Measurements from ENCODE around the gene SND1.

Gene SND1

DNA sequence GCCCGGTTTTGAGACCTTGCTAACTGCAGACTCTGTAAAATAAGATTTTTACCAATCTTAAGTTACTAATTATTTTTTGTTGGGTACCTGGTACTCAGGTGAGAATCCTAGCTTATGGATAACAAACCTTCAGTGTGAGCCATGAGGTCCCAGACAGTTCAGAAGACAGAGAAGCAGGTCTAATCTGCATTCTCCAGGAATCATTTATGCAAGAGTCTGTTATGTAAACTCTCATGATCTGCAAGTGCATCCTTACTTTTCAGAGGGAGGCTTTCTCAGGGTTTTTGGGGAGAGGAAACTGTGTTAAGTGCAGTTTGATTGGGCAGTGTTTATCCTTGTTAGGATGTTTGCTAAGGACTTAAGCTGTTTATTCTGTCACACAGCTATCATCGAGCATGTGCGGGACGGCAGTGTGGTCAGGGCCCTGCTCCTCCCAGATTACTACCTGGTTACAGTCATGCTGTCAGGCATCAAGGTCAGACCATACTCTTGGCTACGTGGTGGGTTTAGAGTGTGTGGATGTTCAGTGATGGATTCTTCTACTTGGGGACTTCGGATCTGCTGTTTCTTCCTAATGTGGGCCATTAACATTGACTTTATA lies 50.2 kb downstream of the SND1 start:
- H3K4me1 ChIP-seq (ENCODE audit: control extremely low read depth in 1 of 4, control insufficient read depth in 4 of 4, insufficient read depth in 4 of 4, low read length in 3 of 4): no peaks in the 10 kb centered on the region
- H3K27ac ChIP-seq (ENCODE audit: insufficient read depth in 1 of 2, low read depth in 1 of 2, low read length in 2 of 2, poor library complexity in 1 of 2, severe bottlenecking in 2 of 2): no peak overlapping the region
- no peak overlapping the region for H3K4me3 ChIP-seq (ENCODE audit: control insufficient read depth in 1 of 7, extremely low read depth in 1 of 7, insufficient read depth in 4 of 7, low read depth in 2 of 7, low read length in 6 of 7)
- POLR2A ChIA-PET: no interaction called here
- DNase-seq: no peak
- CTCF ChIA-PET: interaction anchor here (1.0 kb wide), 2 partner anchors 12 to 508 kb away, joined by 3 to 4 read pairs; no protein-coding TSS in a partner anchor
- WGBS (ENCODE audit: insufficient coverage): 96% methylated on average over 4 of the region's 6 CpGs
- no peaks in the 10 kb centered on the region for H3K9me3 ChIP-seq (ENCODE audit: control extremely low read depth in 1 of 5, control insufficient read depth in 4 of 5, insufficient read depth in 2 of 5, low read depth in 1 of 5, low read length in 4 of 5)
- H3K27me3 ChIP-seq (replicated peaks in 2 of 5; ENCODE audit: control insufficient read depth in 4 of 5, insufficient read depth in 5 of 5, low read length in 4 of 5): no peaks in the 10 kb centered on the region
- H3K36me3 ChIP-seq (ENCODE audit: control insufficient read depth in 4 of 4, insufficient read depth in 4 of 4, low read length in 3 of 4): peaks cover 21 to 86% (median 58%) of the 10 kb centered on the region in 4 experiments

- Histone ChIP-seq H3K36me3 (ENCODE audit: control insufficient read depth in 4 of 4, insufficient read depth in 4 of 4, low read length in 3 of 4) (peaks cover 24 to 84% (median 62%) of the 10 kb centered on the region in 4 experiments), H3K27ac (ENCODE audit: insufficient read depth in 1 of 2, low read depth in 1 of 2, low read length in 2 of 2, poor library complexity in 1 of 2, severe bottlenecking in 2 of 2) (no peak overlapping the region), H3K4me1 (ENCODE audit: control extremely low read depth in 1 of 4, control insufficient read depth in 4 of 4, insufficient read depth in 4 of 4, low read length in 3 of 4) (no peaks in the 10 kb centered on the region), H3K4me3 (ENCODE audit: control insufficient read depth in 1 of 7, extremely low read depth in 1 of 7, insufficient read depth in 4 of 7, low read depth in 2 of 7, low read length in 6 of 7) (no peak overlapping the region), H3K27me3 (replicated peaks in 2 of 5; ENCODE audit: control insufficient read depth in 4 of 5, insufficient read depth in 5 of 5, low read length in 4 of 5) (no peaks in the 10 kb centered on the region), H3K9me3 (ENCODE audit: control extremely low read depth in 1 of 5, control insufficient read depth in 4 of 5, insufficient read depth in 2 of 5, low read depth in 1 of 5, low read length in 4 of 5) (no peaks in the 10 kb centered on the region)
- WGBS (ENCODE audit: insufficient coverage): 96% methylated on average over 4 of the region's 7 CpGs
- DNase-seq: no peak
- POLR2A ChIA-PET: no interaction called here
- CTCF ChIA-PET: interaction anchor here (1.0 kb wide), 1 partner anchor 507 kb away, joined by 4 read pairs; no protein-coding TSS in a partner anchor
Measured at GRCh38 chr7:127702938-127703337, 50.9 kb downstream of the SND1 start.

- no peak overlapping the region for H3K4me3 ChIP-seq (ENCODE audit: control insufficient read depth in 1 of 7, extremely low read depth in 1 of 7, insufficient read depth in 4 of 7, low read depth in 2 of 7, low read length in 6 of 7)
- H3K27me3 ChIP-seq (replicated peaks in 2 of 5; ENCODE audit: control insufficient read depth in 4 of 5, insufficient read depth in 5 of 5, low read length in 4 of 5): no peaks in the 10 kb centered on the region
- no peaks in the 10 kb centered on the region for H3K4me1 ChIP-seq (ENCODE audit: control extremely low read depth in 1 of 4, control insufficient read depth in 4 of 4, insufficient read depth in 4 of 4, low read length in 3 of 4)
- ChIA-PET CTCF (interaction anchor here (0.5 to 11.5 kb wide), 6 partner anchors 12 to 505 kb away, joined by 3 to 188 read pairs (median 4); no protein-coding TSS in a partner anchor), POLR2A (no interaction called here)
- no peaks in the 10 kb centered on the region for H3K9me3 ChIP-seq (ENCODE audit: control extremely low read depth in 1 of 5, control insufficient read depth in 4 of 5, insufficient read depth in 2 of 5, low read depth in 1 of 5, low read length in 4 of 5)
- H3K27ac ChIP-seq (ENCODE audit: insufficient read depth in 1 of 2, low read depth in 1 of 2, low read length in 2 of 2, poor library complexity in 1 of 2, severe bottlenecking in 2 of 2): no peak overlapping the region
- DNase-seq: no peak
- H3K36me3 ChIP-seq (ENCODE audit: control insufficient read depth in 4 of 4, insufficient read depth in 4 of 4, low read length in 3 of 4): peaks cover 24 to 81% (median 59%) of the 10 kb centered on the region in 4 experiments
- no CpG with 5 or more reads among the region's 1 CpG for WGBS (ENCODE audit: insufficient coverage)
Measured at GRCh38 chr7:127704211-127704610, 52.2 kb downstream of the SND1 start.

DNA sequence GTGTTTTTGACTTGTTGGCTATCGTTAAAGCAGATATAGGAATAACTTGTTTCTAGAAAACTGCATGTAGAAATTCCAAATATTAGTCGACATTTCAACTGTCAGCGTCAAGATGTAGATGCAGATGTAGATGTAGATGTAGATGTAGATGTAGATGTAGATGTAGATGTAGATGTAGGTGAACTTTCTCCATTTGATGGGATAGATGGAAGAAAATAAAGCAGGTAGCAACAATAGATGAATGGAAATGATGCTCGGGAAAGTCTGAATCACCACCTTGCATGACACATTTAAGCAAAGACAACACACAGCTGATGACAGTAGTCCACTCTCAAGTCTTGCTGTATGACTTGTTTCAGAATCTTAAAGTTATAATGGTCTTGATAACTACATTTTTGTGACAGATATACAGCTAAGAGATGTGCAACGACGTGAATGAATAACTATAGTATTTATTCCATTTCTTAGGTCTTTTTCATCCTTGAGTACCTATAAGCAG lies 53.5 kb downstream of the SND1 start:
- peaks cover 0 to under 1% (median 0%) of the 10 kb centered on the region in 5 experiments for H3K9me3 ChIP-seq (ENCODE audit: control extremely low read depth in 1 of 5, control insufficient read depth in 4 of 5, insufficient read depth in 2 of 5, low read depth in 1 of 5, low read length in 4 of 5)
- 97% methylated on average over 3 of the region's 6 CpGs for WGBS (ENCODE audit: insufficient coverage)
- H3K27me3 ChIP-seq (replicated peaks in 2 of 5; ENCODE audit: control insufficient read depth in 4 of 5, insufficient read depth in 5 of 5, low read length in 4 of 5): no peaks in the 10 kb centered on the region
- no peaks in the 10 kb centered on the region for H3K4me1 ChIP-seq (ENCODE audit: control extremely low read depth in 1 of 4, control insufficient read depth in 4 of 4, insufficient read depth in 4 of 4, low read length in 3 of 4)
- H3K36me3 ChIP-seq (ENCODE audit: control insufficient read depth in 4 of 4, insufficient read depth in 4 of 4, low read length in 3 of 4): peaks cover 23 to 81% (median 58%) of the 10 kb centered on the region in 4 experiments
- no peak overlapping the region for H3K27ac ChIP-seq (ENCODE audit: insufficient read depth in 1 of 2, low read depth in 1 of 2, low read length in 2 of 2, poor library complexity in 1 of 2, severe bottlenecking in 2 of 2)
- no peak for DNase-seq
- ChIA-PET CTCF (interaction anchor here (1.1 to 11.5 kb wide), 5 partner anchors 12 to 616 kb away, joined by 3 to 188 read pairs (median 7); no protein-coding TSS in a partner anchor), POLR2A (no interaction called here)
- H3K4me3 ChIP-seq (ENCODE audit: control insufficient read depth in 1 of 7, extremely low read depth in 1 of 7, insufficient read depth in 4 of 7, low read depth in 2 of 7, low read length in 6 of 7): no peak overlapping the region

- ChIA-PET CTCF (interaction anchor here (0.9 to 11.5 kb wide), 9 partner anchors 8 to 617 kb away, joined by 3 to 188 read pairs (median 12); no protein-coding TSS in a partner anchor), POLR2A (no interaction called here)
- H3K36me3 ChIP-seq (ENCODE audit: control insufficient read depth in 4 of 4, insufficient read depth in 4 of 4, low read length in 3 of 4): peaks cover 22 to 77% (median 52%) of the 10 kb centered on the region in 4 experiments
- H3K9me3 ChIP-seq (ENCODE audit: control extremely low read depth in 1 of 5, control insufficient read depth in 4 of 5, insufficient read depth in 2 of 5, low read depth in 1 of 5, low read length in 4 of 5): peaks cover 0 to 7% (median 2%) of the 10 kb centered on the region in 5 experiments
- H3K27ac ChIP-seq (ENCODE audit: insufficient read depth in 1 of 2, low read depth in 1 of 2, low read length in 2 of 2, poor library complexity in 1 of 2, severe bottlenecking in 2 of 2): no peak overlapping the region
- H3K4me3 ChIP-seq (ENCODE audit: control insufficient read depth in 1 of 7, extremely low read depth in 1 of 7, insufficient read depth in 4 of 7, low read depth in 2 of 7, low read length in 6 of 7): no peak overlapping the region
- no peaks in the 10 kb centered on the region for H3K4me1 ChIP-seq (ENCODE audit: control extremely low read depth in 1 of 4, control insufficient read depth in 4 of 4, insufficient read depth in 4 of 4, low read length in 3 of 4)
- no peaks in the 10 kb centered on the region for H3K27me3 ChIP-seq (replicated peaks in 2 of 5; ENCODE audit: control insufficient read depth in 4 of 5, insufficient read depth in 5 of 5, low read length in 4 of 5)
- no peak for DNase-seq
Measured at GRCh38 chr7:127706766-127707165, 54.8 kb downstream of the SND1 start.

GRCh38 chr7:127708201-127708600 lies 56.2 kb downstream of the SND1 start:
- Histone ChIP-seq H3K27me3 (replicated peaks in 2 of 5; ENCODE audit: control insufficient read depth in 4 of 5, insufficient read depth in 5 of 5, low read length in 4 of 5) (no peaks in the 10 kb centered on the region), H3K9me3 (ENCODE audit: control extremely low read depth in 1 of 5, control insufficient read depth in 4 of 5, insufficient read depth in 2 of 5, low read depth in 1 of 5, low read length in 4 of 5) (peaks cover 0 to 7% (median 2%) of the 10 kb centered on the region in 5 experiments), H3K36me3 (ENCODE audit: control insufficient read depth in 4 of 4, insufficient read depth in 4 of 4, low read length in 3 of 4) (peaks cover 18 to 74% (median 45%) of the 10 kb centered on the region in 4 experiments), H3K4me3 (ENCODE audit: control insufficient read depth in 1 of 7, extremely low read depth in 1 of 7, insufficient read depth in 4 of 7, low read depth in 2 of 7, low read length in 6 of 7) (no peak overlapping the region), H3K27ac (ENCODE audit: insufficient read depth in 1 of 2, low read depth in 1 of 2, low read length in 2 of 2, poor library complexity in 1 of 2, severe bottlenecking in 2 of 2) (no peak overlapping the region), H3K4me1 (ENCODE audit: control extremely low read depth in 1 of 4, control insufficient read depth in 4 of 4, insufficient read depth in 4 of 4, low read length in 3 of 4) (no peaks in the 10 kb centered on the region)
- CTCF ChIA-PET: interaction anchor here (0.6 to 11.5 kb wide), 38 partner anchors 10 to 719 kb away, joined by 3 to 188 read pairs (median 4); partner anchors contain the start of genes ARF5 and GCC1
- DNase-seq: no peak
- no CpG with 5 or more reads among the region's 1 CpG for whole genome bisulfite sequencing (ENCODE audit: insufficient coverage)
- POLR2A ChIA-PET: no interaction called here

- CTCF ChIA-PET: interaction anchor here (0.7 to 11.5 kb wide), 37 partner anchors 9 to 678 kb away, joined by 3 to 188 read pairs (median 4); partner anchors contain the start of genes ARF5 and GCC1
- H3K36me3 ChIP-seq (ENCODE audit: control insufficient read depth in 4 of 4, insufficient read depth in 4 of 4, low read length in 3 of 4): peaks cover 19 to 75% (median 46%) of the 10 kb centered on the region in 4 experiments
- peaks cover 0 to 7% (median 2%) of the 10 kb centered on the region in 5 experiments for H3K9me3 ChIP-seq (ENCODE audit: control extremely low read depth in 1 of 5, control insufficient read depth in 4 of 5, insufficient read depth in 2 of 5, low read depth in 1 of 5, low read length in 4 of 5)
- no peaks in the 10 kb centered on the region for H3K27me3 ChIP-seq (replicated peaks in 2 of 5; ENCODE audit: control insufficient read depth in 4 of 5, insufficient read depth in 5 of 5, low read length in 4 of 5)
- peak; percentile 81 to 92 (median 86) for DNase-seq
- 100% methylated on average over 1 of the region's 1 CpG for WGBS (ENCODE audit: insufficient coverage)
- H3K4me1 ChIP-seq (ENCODE audit: control extremely low read depth in 1 of 4, control insufficient read depth in 4 of 4, insufficient read depth in 4 of 4, low read length in 3 of 4): no peaks in the 10 kb centered on the region
- POLR2A ChIA-PET: no interaction called here
- H3K27ac ChIP-seq (ENCODE audit: insufficient read depth in 1 of 2, low read depth in 1 of 2, low read length in 2 of 2, poor library complexity in 1 of 2, severe bottlenecking in 2 of 2): no peak overlapping the region
- no peak overlapping the region for H3K4me3 ChIP-seq (ENCODE audit: control insufficient read depth in 1 of 7, extremely low read depth in 1 of 7, insufficient read depth in 4 of 7, low read depth in 2 of 7, low read length in 6 of 7)
Measured at GRCh38 chr7:127708788-127709187, 56.8 kb downstream of the SND1 start.

All from common myeloid progenitor, CD34-positive (primary cell).